Measurements from ENCODE around the gene SORCS2. TPM values are rescaled to one million over a fixed set of nuclear protein-coding genes. Genes with fewer than 3 reads are reported as not detected.

Gene SORCS2
- polyA plus RNA-seq, 1 donor (not counting 4 experiments of a cell fraction or from before 2014, with no cell fraction given), result 0.09 TPM

DNA sequence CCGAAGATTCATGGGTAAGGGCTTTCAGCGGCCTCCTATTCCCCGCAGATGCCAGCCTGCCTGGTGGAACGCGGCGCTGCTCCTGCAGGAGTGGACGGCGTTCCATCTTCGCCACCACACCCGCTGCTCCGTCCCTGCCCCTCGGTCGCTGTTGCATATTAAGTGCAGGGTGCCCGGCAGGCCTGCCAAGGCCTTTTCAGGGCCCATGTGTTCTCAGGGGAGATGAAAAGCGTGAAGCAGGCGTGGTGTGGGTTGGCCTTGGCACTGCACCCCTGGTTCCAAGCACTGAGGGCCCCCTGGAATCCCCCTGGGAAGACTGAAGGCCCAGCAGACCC, 52.0 kb downstream of the SORCS2 start:
- DNase-seq (ENCODE audit: low read depth, low spot score), result no peak

GRCh38 chr4:7244751-7245320, 52.5 kb downstream of the SORCS2 start:
- H3K9me3 ChIP-seq (ENCODE audit: control insufficient read depth, low read depth, low read length), result peaks cover 1% of the 10 kb centered on the region
- no peaks in the 10 kb centered on the region for H3K36me3 ChIP-seq (ENCODE audit: control insufficient read depth in 2 of 2, extremely low read depth in 1 of 2, insufficient read depth in 2 of 2, low read length in 2 of 2)
- FAIRE-seq (no peak), DNase-seq (ENCODE audit: low read depth, low spot score) (no peak)
- H3K4me1 ChIP-seq (ENCODE audit: control insufficient read depth, extremely low read depth, insufficient read depth, low read length), result no peaks in the 10 kb centered on the region
- H3K27me3 ChIP-seq (ENCODE audit: control insufficient read depth, extremely low read depth, insufficient read depth, low read length), result peaks cover 27% of the 10 kb centered on the region
- H3K4me2 ChIP-seq (ENCODE audit: control insufficient read depth, extremely low read depth, insufficient read depth, low read depth, low read length), result no peak overlapping the region
- H3K4me3 ChIP-seq (ENCODE audit: control insufficient read depth in 2 of 3, extremely low read depth in 1 of 3, insufficient read depth in 2 of 3, low read depth in 1 of 3, low read length in 3 of 3), result no peak overlapping the region
- TF ChIP-seq CTCF (optimal IDR thresholded peaks at IDR 0.05 in 1 of 3, IDR thresholded peaks at IDR 0.05 in 1 of 3, conservative IDR thresholded peaks at IDR 0.05 in 1 of 3; ENCODE audit: extremely low read depth in 1 of 3, insufficient read depth in 2 of 3, low read length in 3 of 3) (no peak), EZH2 (IDR thresholded peaks at IDR 0.05; ENCODE audit: low read length) (no peak)
- no peak overlapping the region for H3K27ac ChIP-seq (ENCODE audit: control insufficient read depth, insufficient read depth, low read length)
- H3K9ac ChIP-seq (ENCODE audit: control insufficient read depth, extremely low read depth, insufficient read depth, low read length), result no peak overlapping the region
- no peaks in the 10 kb centered on the region for H3K79me2 ChIP-seq (ENCODE audit: control insufficient read depth, insufficient read depth, low read length)
- no peak overlapping the region for H2AFZ ChIP-seq (ENCODE audit: control insufficient read depth, low read length)
- H3K9me1 ChIP-seq (ENCODE audit: control insufficient read depth, extremely low read depth, insufficient read depth, low read length), result no peaks in the 10 kb centered on the region
- dilution Hi-C loops (cut with MboI; ENCODE audit: extremely low pct_ligation_motif_present, low sequenced_read_pairs), result no loop called here
- no peaks in the 10 kb centered on the region for H4K20me1 ChIP-seq (ENCODE audit: control insufficient read depth, extremely low read depth, insufficient read depth, low read length)

More for the DNA sequence above, 52.0 kb downstream of the SORCS2 start:
- Histone ChIP-seq H3K27me3 (ENCODE audit: control insufficient read depth, extremely low read depth, insufficient read depth, low read length) (peaks cover 21% of the 10 kb centered on the region), H3K4me2 (ENCODE audit: control insufficient read depth, extremely low read depth, insufficient read depth, low read depth, low read length) (no peak overlapping the region), H3K4me3 (ENCODE audit: control insufficient read depth in 2 of 3, extremely low read depth in 1 of 3, insufficient read depth in 2 of 3, low read depth in 1 of 3, low read length in 3 of 3) (no peak overlapping the region), H3K9me3 (ENCODE audit: control insufficient read depth, low read depth, low read length) (peaks cover 1% of the 10 kb centered on the region), H3K9ac (ENCODE audit: control insufficient read depth, extremely low read depth, insufficient read depth, low read length) (no peak overlapping the region), H2AFZ (ENCODE audit: control insufficient read depth, low read length) (no peak overlapping the region), H3K27ac (ENCODE audit: control insufficient read depth, insufficient read depth, low read length) (no peak overlapping the region), H3K36me3 (ENCODE audit: control insufficient read depth in 2 of 2, extremely low read depth in 1 of 2, insufficient read depth in 2 of 2, low read length in 2 of 2) (no peaks in the 10 kb centered on the region), H4K20me1 (ENCODE audit: control insufficient read depth, extremely low read depth, insufficient read depth, low read length) (no peaks in the 10 kb centered on the region), H3K4me1 (ENCODE audit: control insufficient read depth, extremely low read depth, insufficient read depth, low read length) (no peaks in the 10 kb centered on the region), H3K79me2 (ENCODE audit: control insufficient read depth, insufficient read depth, low read length) (no peaks in the 10 kb centered on the region), H3K9me1 (ENCODE audit: control insufficient read depth, extremely low read depth, insufficient read depth, low read length) (no peaks in the 10 kb centered on the region)
- FAIRE-seq, result no peak
- dilution Hi-C loops (cut with MboI; ENCODE audit: extremely low pct_ligation_motif_present, low sequenced_read_pairs), result no loop called here
- TF ChIP-seq CTCF (optimal IDR thresholded peaks at IDR 0.05 in 1 of 3, IDR thresholded peaks at IDR 0.05 in 1 of 3, conservative IDR thresholded peaks at IDR 0.05 in 1 of 3; ENCODE audit: extremely low read depth in 1 of 3, insufficient read depth in 2 of 3, low read length in 3 of 3) (no peak), EZH2 (IDR thresholded peaks at IDR 0.05; ENCODE audit: low read length) (no peak)

Data from keratinocyte (primary cell).